NCI-H2171 treated with DMSO at 0.1 percent for 48 hours (cell line): ENCODE data around the gene THOC7.

Experiments
- DNase-seq: peaks from one replicate; lab custom pipeline; 2025; lab: John Stamatoyannopoulos, UW

THOC7 gene

GRCh38 chr3:63878394-63879060, 14.9 kb upstream of the THOC7 start:
- DNase-seq, result no peak

DNA sequence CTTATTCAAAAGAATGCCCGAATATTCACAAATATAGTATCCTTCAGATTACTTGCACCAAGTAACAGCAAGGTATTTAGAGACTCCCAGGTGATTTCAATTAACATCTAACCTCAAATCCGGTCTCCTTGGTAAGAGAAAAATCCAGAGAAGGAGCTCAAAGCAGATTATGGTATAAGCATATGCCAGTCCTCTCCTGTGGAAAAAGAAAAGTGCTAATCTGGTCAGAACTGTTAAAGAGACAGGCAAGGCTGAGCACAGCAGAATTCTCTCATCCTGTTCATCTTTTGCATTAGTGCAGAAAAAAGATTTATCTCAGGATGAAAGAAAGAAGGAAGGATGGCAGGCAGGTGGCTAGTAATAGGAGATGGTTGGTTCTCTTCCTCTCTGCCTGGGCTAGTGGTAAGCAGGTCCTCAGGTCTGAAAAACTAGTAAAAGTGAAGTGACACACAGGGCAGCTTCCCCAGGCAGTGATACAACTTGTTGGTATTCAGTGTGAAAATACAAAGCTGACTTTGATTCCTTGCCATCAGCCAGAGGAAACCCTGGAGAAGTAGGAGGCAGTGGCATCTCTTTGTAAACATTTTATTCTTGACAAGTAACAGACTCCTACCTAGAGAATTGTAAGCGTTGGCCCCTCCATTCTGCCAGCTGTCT, 14.3 kb upstream of the THOC7 start:
- no peak for DNase-seq

DNA sequence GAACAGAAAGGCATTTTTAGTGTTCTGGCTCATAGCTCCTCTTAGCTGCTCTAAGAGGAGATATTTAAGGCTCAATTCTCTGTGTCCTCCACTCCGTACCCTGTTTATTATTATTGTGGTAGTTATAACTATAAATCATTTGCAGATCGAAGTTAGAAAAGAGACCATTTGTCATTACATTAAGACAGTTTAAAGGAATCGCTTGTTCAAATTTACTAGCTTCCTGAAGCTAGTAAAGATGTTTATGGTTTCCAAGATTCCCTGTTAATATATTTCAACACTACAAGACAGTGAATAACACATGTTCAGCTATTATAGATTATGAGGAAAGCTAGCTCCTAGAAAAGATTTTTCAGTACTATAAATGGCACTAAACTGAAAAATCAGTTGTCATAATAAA, 12.7 kb upstream of the THOC7 start:
- DNase-seq, result no peak

- DNase-seq, result no peak
Measured at GRCh38 chr3:63875510-63875909, 11.9 kb upstream of the THOC7 start.

GRCh38 chr3:63874769-63875168, 11.2 kb upstream of the THOC7 start:
- DNase-seq, result no peak

DNA sequence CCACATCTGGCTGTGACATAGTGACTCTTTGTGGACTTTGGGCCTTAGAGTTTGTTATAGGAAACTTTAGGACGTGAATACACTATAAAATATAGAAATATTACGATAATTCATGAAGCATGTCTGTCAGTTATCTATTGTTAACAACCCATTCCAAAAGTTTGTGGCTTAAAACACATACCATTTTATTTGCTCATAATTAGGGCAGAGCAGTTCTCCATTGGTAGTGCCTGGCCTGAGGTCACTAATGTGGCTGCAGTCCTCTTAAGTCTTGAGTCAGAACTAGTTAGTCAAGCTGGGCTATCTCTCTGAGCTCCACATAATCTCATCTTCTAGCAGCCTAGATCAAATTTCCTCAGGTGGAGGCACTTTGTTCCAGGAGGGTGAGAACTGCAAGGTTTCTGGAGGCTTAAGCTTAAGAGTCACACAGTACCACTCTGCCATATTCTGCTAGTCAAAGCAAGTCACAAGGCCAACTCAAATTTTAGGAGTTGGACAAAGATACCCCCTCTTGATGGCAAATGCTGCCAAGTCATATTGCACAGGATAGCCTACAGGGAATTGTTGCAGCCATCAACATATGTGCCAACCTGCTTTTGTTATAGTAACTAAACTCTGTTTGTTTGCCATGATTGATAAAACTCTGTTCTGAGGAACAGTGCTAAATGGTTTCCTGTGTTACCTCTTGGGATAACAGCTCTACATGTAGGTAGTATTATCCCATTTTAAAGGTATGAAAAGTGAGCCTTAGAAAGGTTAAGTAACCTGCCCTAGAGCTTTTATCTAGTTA, 8.7 kb upstream of the THOC7 start:
- peak; percentile 15 for DNase-seq

DNA sequence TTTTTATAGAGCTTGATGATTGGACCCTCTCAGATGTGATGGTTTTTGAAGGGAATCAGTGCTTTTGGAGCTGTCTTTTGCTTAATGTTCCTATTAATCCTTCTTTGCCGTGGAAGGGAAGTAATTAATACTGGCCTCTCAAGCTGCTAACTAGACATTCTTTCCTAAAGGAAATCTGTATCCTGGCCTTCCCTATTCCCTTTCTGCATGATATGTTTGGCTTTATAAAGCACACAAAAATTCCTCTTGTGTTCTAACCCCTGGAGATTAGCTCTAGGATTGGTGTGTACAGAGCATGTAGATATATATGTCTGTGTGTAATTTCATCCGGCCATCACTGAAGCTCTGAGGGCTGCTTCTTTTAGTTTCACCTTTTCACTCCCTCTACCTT, 7.0 kb upstream of the THOC7 start:
- no peak for DNase-seq

DNA sequence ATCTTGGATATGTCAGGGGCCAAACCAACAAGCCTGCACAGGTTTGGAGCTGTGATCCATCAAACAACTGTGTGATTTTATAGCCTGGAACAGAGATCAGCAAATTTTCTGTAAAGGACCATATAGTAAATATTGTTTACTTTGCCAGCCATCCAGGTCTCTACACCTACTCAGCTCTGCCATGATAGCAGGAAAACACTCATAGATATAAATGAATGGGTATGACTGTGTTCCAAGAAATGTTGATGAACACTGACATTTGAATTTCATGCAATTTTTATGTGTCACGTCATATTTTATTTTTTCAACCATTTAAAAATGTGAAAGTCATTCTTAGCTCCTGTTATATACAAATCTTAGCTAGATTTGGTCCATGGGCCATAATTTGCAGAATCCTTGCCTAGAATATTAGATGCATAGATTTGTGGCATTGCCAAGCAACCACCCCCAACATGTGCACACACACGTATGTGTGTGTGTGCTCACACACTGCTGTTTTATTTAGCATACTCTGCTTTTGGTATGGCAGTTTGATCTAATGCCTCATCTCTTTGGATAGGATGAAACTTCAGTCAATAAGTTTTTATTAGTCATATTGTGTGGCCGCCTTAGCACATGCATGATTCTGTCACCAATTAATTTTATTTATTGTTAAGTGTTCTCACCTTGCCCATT, 6.5 kb upstream of the THOC7 start:
- no peak for DNase-seq

- DNase-seq, result no peak
Measured at GRCh38 chr3:63867225-63867624, 3.6 kb upstream of the THOC7 start.

DNA sequence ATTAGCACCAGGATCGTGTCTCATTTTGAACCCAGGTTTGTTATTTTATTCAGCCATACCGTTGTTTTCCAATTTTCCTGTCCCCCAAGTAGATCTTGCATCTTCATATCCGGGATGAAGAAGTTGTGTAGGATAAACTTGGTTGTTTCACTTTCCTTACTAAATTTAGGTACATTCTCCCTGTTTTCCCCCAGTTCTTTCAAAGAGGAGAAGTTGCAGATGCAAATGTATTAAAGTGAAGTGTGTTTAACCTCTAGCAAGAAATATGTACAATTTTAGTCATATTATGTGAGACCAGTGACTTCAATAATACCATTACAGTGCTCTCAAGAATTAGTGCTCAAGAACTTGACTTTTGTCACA, 1.3 kb upstream of the THOC7 start:
- no peak for DNase-seq

DNA sequence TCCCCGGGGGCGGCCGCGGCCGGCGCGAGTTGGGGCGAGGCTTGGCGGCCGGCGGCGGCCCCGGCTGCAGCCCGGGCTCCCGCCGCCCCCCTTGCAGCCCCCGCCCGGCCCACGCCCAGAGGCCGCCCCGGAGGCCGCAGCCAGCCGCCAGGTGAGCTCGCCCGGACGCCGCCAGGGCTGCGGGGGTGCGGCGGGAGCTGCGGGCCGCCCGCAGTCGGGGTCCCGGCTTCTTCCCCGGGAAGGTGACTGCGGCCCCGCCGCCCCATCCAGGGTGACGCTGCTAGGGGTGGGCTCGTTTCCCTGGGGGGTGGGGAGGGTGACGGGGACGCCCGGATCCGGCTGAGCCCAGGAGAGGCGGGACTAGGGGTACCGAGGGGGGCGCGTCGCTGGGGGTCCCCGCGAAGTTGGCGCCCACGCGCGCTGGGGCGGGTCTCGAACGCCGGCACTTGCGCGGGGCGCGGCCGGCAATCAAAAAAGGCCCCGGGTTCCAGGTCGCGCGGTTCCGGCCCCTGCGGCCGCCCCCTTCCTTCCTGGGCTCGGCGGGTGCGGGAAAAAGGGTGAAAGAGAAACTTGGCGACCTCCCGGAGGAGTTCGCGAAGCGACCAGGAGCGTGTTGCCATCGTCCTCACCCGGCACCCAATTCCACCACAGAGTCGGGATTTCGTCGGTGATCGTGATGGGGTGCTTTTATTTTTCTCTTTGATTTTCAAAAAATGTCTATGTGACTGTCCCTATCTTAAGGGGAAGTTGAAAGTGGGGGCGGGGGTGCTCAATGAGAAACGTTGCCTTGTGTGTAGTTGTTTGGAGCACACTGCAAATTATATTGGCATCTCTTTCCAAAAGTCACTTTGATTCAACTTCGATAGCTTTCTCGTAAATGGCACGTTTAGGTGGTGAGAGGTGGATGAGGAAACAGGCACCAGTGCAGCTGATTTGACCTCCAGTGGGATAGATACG, 681 bp upstream of the THOC7 start:
- no peak for DNase-seq

DNA sequence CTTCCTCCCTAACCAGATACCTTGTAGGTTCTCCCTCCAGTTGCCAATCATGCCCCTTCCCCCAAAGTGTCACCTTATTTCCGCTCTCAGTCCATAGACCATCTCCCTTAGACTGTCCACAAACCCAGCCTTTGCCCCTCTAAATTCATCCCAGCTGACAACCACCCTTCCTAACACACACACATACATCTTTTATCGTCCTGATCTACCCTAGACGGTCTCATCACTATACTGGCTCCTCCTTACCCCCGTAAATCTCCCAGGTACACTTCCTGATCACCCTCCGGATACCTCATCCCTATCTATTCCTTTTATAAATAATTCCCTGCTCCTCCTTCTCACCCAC, 828 bp downstream of the THOC7 start:
- no peak for DNase-seq

GRCh38 chr3:63861306-63861705, 2.3 kb downstream of the THOC7 start:
- no peak for DNase-seq

GRCh38 chr3:63860776-63861175, 2.8 kb downstream of the THOC7 start:
- DNase-seq, result no peak

DNA sequence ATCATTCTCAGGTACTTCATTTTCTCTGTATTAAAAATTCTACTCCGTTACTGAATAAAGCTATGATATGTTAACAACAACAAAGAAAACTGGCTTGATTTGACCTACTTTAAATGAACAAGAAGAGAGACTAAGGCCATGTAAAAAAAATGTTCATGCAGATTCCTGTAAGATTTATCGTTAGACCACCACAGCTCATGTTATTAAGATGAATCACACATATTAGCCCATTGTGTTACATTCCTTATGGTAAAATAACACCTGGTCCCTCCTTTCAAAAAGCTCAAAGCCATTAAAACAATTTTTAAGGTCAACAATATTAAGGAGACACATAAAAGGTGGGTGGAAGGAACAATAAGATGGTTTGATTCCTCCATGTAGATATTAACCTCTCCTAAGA, 6.3 kb downstream of the THOC7 start:
- DNase-seq, result no peak

DNA sequence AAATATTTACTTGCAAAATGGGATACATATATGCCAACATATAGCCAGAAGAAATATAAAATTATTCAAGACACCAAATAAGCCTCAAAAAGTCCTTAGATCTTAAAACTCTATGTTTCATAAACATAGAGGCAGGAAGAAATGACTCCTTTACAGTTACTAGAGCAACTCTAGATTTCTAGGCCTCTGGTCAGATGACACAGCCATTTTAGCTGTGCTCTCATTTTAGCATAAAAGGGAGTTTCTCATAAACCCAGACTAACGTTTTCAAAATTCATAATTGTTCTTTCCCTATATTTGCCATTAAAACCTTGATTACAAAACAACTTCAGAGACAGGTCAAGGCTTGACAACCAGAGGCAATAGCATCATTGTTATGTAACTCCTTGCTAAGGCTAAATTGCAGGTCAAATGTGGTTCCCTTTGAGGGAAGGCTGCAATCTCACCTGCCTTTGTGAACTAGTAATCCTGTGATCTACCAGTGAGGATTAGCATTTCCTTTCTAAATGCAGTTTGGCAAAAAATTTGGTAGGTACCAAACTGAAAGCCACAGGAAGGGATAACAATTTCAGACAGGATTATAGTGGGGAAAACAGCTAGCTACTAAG, 8.2 kb downstream of the THOC7 start:
- DNase-seq, result no peak

GRCh38 chr3:63853106-63853505, 10.5 kb downstream of the THOC7 start:
- no peak for DNase-seq

GRCh38 chr3:63851287-63851686, 12.3 kb downstream of the THOC7 start:
- no peak for DNase-seq

DNA sequence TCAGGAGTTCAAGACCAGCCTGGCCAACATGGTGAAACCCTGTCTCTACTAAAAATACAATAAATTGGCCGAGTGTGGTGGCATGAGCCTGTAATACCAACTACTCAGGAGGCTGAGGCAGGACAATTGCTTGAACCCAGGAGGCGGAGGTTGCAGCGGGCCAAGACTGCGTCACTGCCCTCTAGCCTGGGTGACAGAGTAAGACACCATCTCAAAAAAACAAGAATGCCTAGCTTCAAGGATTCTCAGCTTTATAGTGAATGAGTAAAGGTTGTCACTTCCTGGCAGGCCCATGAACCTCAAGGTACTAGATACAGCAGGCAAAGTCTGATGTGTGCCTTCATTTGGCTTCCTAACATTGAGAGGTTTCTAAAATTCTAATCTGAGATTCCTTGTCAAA, 14.4 kb downstream of the THOC7 start:
- DNase-seq, result no peak

- no peak for DNase-seq
Measured at GRCh38 chr3:63847718-63848450, 15.7 kb downstream of the THOC7 start.

DNA sequence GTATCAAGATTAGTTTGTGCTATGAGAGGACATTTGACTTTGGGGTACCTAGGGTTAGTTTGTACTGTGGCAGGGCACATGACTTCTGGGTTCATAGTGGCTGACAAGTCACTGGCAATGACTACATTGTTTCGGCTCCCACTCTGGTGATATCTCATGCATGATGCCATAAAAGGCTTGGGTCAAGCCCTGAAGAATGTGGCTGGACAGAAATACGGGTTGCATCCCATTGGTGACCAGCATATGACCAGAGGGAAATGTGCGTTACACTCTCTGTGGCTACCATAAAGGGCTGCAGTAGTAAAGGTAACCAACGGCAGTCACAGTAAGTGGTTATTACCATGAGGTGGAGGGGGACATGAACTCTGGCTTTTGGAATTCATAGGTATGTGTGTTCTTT, 18.4 kb downstream of the THOC7 start:
- DNase-seq, result no peak
